Activated naive CD8-positive, alpha-beta T cell (primary cell): ENCODE measurements around the gene TNKS1BP1.
"Not testable (repeated sequence)": the region's sequence is repeated elsewhere in the genome, so short reads cannot be mapped to it uniquely, and the experiment has no call there.

Experiments
- H3K27ac Mint-ChIP-seq: one replicate; pipeline ENCODE4 v1.8.0; 2021; ENCODE audit warnings: mixed read lengths
- H3K27me3 Mint-ChIP-seq: one replicate; pipeline ENCODE4 v1.8.0; 2021; ENCODE audit warnings: mixed read lengths
- H3K36me3 Mint-ChIP-seq: one replicate; pipeline ENCODE4 v1.8.0; 2021; ENCODE audit warnings: mixed read lengths
- H3K4me1 Mint-ChIP-seq: one replicate; pipeline ENCODE4 v1.8.0; 2021; ENCODE audit warnings: low read depth, mixed read lengths
- H3K4me3 Mint-ChIP-seq: one replicate; pipeline ENCODE4 v1.8.0; 2021; ENCODE audit warnings: mild to moderate bottlenecking, mixed read lengths
- H3K9me3 Mint-ChIP-seq: one replicate; pipeline ENCODE4 v1.8.0; 2021; ENCODE audit warnings: low read depth, mixed read lengths

TNKS1BP1 gene

DNA sequence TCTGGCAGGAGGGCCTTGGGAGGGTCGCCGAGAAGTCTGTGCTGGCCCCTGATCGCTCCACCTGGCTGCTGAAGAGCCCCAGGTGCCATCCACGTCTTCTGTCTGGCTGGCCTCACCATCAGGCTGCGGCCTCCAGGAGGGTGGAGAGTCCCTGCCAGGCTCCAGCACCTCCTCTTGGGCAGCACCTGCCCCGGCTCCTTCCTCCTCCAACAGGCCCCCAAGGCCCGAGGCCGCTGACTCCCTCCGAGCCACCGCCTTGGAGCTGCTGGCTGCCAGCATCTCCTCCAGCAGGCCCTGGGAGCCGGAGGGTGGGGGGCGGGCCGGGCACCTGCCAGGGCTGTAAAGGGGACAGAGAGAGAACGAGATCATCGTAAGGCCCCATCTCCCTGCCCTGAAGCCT is 22.3 kb downstream of the TNKS1BP1 start:
- no peaks in the 10 kb centered on the region for H3K27me3 Mint-ChIP-seq
- H3K27ac Mint-ChIP-seq = no peak overlapping the region
- no peaks in the 10 kb centered on the region for H3K9me3 Mint-ChIP-seq
- no peaks in the 10 kb centered on the region for H3K4me1 Mint-ChIP-seq
- H3K4me3 Mint-ChIP-seq = no peak overlapping the region
- peaks cover 23% of the 10 kb centered on the region for H3K36me3 Mint-ChIP-seq

DNA sequence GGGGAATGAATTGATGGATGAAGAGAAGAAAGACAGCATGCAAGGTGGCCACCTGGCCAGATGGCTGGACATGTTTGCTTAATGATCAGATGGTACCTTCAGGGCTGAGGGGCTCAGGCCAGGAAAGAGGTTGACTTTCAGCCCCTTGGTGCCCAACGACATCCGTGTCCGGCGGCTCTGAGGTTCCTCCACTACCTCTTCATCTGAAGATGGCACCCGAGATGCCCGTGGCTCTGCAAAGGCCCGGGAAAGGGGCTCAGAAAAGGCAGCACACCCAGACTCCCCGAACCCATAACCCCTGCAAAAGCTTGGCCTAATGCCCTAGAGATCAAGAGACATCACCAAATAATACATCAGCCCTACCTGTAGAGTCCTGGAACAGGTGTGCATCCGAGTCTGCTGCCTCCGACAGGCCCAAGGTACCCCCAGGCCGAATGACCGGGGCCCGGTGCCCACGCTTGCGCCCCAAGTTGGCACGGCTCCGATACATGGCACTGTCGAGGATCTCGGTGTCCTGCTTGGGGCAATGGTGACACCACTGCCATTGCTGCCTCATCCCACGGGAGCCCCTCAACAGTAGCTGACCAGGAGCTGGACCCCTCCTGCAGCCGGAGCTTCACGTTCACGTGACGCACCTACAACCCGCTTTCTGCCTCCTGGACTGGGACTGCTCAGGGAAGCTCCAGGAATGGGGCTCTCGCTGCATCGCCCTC is 22.9 kb downstream of the TNKS1BP1 start:
- no peak overlapping the region for H3K4me3 Mint-ChIP-seq
- H3K27me3 Mint-ChIP-seq = no peaks in the 10 kb centered on the region
- peaks cover 23% of the 10 kb centered on the region for H3K36me3 Mint-ChIP-seq
- no peak overlapping the region for H3K27ac Mint-ChIP-seq
- H3K9me3 Mint-ChIP-seq = no peaks in the 10 kb centered on the region
- H3K4me1 Mint-ChIP-seq = no peaks in the 10 kb centered on the region

DNA sequence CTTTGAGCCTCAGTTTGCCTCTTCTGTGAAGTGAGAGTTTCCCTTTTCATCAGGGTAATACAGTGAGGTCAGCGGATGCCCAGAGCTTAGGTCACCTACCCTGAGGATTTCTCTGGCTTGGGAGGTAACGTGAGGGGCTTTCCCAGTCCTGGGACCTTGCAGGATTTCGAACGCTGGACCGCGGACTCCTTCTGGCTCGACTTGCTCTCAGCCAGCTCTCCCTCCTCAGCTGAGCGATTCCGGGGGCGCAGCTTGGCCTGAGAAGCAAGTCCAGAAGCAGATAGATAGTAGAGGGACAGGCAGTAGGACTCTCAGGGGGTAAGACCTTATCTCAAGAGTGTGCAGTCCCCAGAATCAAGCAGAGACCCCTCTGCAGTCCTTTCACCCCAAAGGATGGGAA is 24.0 kb downstream of the TNKS1BP1 start:
- Mint-ChIP-seq H3K9me3 (no peaks in the 10 kb centered on the region), H3K4me3 (no peak overlapping the region), H3K4me1 (no peaks in the 10 kb centered on the region), H3K27ac (no peak overlapping the region), H3K27me3 (no peaks in the 10 kb centered on the region), H3K36me3 (peaks cover 28% of the 10 kb centered on the region)

DNA sequence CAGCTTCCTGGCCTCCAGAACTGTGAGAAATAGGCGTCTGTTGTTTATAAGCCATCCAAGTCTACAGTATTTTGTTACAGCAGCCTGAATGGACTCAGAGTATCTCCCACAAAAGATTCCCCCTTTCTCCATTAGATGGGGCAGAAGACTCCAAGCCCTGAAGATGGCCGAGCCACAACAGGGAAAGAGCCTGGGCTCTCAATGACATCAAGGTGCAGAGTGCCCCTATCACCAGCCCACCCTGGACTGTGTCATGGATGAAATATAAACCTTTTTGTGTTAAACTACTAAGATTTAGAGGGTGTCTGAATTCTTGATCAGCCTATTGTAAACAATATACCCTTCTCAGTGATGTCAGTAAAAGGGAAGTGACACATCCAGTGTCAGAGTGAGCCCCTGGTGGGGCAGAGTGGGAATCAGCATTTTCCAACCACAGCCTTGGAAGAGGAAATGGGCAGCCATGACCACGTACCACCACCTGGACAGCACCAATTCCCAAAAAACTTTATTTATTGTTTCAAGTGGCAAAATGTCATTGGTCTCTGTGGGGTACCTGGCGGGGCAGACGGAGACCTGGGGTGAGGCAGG is 25.5 kb downstream of the TNKS1BP1 start:
- H3K9me3 Mint-ChIP-seq = no peaks in the 10 kb centered on the region
- no peak overlapping the region for H3K4me3 Mint-ChIP-seq
- no peaks in the 10 kb centered on the region for H3K27me3 Mint-ChIP-seq
- no peaks in the 10 kb centered on the region for H3K4me1 Mint-ChIP-seq
- peaks cover 28% of the 10 kb centered on the region for H3K36me3 Mint-ChIP-seq
- no peak overlapping the region for H3K27ac Mint-ChIP-seq

DNA sequence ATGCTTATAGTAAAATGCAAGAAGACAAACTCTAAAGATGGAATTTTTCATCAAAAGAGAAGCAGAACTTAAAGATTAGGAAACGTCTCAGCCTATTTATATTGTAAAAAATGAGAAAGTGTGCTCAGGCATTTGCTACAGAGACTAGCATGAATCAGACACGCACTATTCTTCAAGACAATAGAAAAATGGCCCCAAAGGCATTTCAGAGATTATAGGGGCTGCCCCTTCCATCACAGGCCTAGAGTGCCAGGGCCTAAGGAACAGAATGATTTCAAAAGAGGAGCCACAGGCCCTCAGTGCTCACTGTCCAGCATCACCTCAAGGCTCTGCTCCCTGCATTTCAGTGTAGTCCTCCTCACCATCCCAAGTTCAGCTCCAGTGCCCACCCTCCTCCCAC is 27.5 kb downstream of the TNKS1BP1 start:
- no peaks in the 10 kb centered on the region for H3K4me1 Mint-ChIP-seq
- H3K27me3 Mint-ChIP-seq = no peaks in the 10 kb centered on the region
- no peaks in the 10 kb centered on the region for H3K9me3 Mint-ChIP-seq
- peaks cover 28% of the 10 kb centered on the region for H3K36me3 Mint-ChIP-seq
- no peak overlapping the region for H3K27ac Mint-ChIP-seq
- H3K4me3 Mint-ChIP-seq = no peak overlapping the region

DNA sequence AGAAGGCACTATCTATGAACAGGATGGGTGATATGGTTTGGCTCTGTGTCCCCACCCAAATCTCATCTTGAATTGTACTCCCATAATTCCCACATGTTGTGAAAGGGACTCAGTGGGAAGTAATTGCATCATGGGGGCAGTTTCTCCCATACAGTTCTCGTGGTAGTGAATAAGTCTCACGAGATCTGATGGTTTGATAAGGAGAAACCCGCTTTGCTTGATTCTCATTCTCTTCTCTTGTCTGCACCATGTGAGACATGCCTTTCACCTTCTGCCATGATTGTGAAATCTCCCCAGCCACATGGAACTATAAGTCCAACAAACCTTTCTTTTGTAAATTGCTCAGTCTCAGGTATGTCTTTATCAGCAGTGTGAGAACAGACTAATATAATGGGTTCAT is 28.5 kb downstream of the TNKS1BP1 start:
- not testable (repeated sequence) for H3K27me3 Mint-ChIP-seq, H3K4me1 Mint-ChIP-seq, H3K4me3 Mint-ChIP-seq, H3K27ac Mint-ChIP-seq, H3K9me3 Mint-ChIP-seq
- H3K36me3 Mint-ChIP-seq = peaks cover 22% of the 10 kb centered on the region

DNA sequence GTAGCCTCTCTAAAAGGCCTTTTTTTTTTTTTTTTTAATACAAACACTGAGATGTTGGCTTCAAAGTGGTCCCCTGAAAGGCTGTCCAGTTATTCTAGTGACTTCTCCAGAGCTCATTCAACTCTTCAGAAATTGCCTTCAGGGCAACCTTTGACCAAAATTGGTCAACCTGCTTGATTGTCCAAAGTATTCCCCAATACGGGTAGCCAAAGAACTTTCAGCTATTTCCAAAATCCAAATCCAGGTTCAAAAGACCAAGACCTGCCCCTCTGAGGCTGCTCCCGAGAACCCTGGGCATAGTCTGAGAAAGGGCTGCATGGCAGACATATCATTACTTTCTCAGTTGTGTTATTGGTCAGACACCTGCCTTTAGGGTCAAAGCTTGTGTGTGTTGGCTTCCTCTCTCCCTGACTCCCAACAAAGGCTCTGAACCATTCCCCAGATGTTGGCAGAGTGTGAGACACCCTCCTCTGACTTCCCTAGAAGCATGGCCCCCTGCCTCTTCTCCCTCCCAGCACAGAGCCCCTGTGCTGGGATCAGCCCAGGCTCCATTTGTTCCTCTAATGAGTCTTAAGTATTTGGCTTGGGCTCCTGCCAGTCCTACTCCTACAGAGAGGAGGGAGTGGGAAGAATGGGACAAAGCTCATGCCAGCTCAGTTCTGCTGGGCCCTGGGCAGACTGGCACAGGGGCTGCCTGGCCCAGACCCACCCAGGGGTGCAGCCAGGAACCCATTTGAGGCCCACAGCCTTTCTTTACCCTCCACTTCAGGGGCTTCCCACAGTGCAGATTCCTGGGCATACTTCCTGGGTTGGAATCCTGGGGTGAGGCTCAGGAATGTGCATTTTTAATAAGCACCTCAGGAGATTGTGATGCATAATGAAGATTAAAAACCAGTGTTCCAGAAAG is 30.3 kb downstream of the TNKS1BP1 start:
- H3K27ac Mint-ChIP-seq = no peak overlapping the region
- no peaks in the 10 kb centered on the region for H3K4me1 Mint-ChIP-seq
- no peak overlapping the region for H3K4me3 Mint-ChIP-seq
- H3K9me3 Mint-ChIP-seq = no peaks in the 10 kb centered on the region
- H3K27me3 Mint-ChIP-seq = peaks cover 5% of the 10 kb centered on the region
- H3K36me3 Mint-ChIP-seq = peaks cover 12% of the 10 kb centered on the region

DNA sequence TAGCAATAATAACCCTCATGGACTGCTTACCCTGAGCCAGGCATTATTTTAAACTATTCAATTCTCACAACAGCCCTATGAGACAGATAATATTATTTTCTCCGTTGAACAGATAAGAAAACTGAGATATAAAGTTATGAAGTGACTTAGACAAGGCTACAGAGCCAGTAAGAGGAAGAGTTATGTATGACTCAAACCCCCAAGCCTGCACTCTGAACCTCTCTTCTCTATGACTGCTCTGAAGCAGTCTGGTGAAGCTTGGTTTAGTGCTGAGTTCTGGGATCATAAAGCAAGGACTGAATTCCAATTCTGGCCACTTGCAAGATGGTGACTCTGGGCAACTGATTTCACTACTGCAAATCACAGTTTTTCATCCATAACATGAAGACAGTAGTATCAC is 34.5 kb downstream of the TNKS1BP1 start:
- H3K27ac Mint-ChIP-seq = no peak overlapping the region
- H3K27me3 Mint-ChIP-seq = peaks cover 9% of the 10 kb centered on the region
- H3K9me3 Mint-ChIP-seq = no peaks in the 10 kb centered on the region
- no peaks in the 10 kb centered on the region for H3K4me1 Mint-ChIP-seq
- no peak overlapping the region for H3K4me3 Mint-ChIP-seq
- H3K36me3 Mint-ChIP-seq = no peaks in the 10 kb centered on the region

DNA sequence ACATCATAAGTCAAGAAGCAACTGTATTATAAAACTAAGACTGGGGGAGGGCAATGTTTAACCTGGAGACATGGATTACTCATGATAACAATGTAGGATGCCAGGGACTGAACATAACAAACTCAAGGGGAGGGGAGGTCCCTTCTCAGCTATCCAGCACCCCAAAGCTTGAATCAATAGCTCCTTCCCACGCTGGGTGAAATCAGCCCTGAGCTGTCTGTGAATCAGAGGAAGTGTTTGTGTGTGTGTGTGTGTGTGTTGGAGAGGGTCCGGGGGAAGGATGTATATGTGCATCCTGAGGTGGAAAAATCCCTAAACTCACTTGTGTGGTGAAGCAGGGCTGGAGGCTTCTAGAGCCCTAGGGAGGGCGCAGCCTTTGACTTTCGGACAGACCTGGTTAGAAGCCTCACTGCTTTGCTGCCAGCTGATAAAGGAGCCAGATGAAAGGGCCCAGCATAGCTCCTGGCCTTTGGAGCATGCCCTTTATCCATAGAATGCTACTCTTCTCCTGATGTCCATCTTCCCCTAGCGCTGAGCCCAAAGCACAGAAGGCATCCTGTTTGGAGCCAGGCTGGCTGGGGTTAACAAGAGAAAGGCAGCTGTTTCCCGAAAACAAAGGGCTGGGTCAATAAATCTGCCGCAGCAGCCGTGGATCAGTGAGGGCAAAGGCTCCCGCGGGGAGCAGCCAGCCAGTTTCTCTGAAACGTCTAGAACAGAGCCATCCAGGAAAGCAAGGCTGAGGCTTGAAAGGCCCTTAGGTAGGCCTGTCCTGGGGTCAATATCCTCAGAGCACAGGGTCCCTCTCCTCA is 35.8 kb downstream of the TNKS1BP1 start:
- Mint-ChIP-seq H3K4me3 (no peak overlapping the region), H3K9me3 (no peaks in the 10 kb centered on the region), H3K27me3 (peaks cover 9% of the 10 kb centered on the region), H3K27ac (no peak overlapping the region), H3K36me3 (no peaks in the 10 kb centered on the region), H3K4me1 (no peaks in the 10 kb centered on the region)

DNA sequence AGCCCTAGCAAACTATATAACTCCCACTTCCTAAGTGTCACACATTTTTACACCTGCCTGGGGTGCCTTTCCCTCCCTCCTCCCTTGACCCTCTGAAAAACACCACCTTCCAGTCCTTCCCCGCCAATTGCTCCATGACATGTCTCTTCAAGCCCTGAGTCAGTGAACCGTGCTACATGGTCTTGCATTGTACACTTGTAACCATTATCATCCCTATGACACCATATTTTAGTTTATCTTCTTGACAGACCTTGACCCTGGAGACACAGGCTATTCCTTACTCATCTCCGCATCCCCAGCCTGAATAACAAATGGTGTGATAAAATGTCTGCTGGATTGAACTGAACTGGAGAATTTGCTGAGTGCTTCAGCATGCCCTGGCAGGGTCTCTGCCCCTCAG is 36.9 kb downstream of the TNKS1BP1 start:
- Mint-ChIP-seq H3K36me3 (no peaks in the 10 kb centered on the region), H3K4me3 (no peak overlapping the region), H3K27me3 (peaks cover 9% of the 10 kb centered on the region), H3K9me3 (no peaks in the 10 kb centered on the region), H3K4me1 (no peaks in the 10 kb centered on the region), H3K27ac (no peak overlapping the region)

DNA sequence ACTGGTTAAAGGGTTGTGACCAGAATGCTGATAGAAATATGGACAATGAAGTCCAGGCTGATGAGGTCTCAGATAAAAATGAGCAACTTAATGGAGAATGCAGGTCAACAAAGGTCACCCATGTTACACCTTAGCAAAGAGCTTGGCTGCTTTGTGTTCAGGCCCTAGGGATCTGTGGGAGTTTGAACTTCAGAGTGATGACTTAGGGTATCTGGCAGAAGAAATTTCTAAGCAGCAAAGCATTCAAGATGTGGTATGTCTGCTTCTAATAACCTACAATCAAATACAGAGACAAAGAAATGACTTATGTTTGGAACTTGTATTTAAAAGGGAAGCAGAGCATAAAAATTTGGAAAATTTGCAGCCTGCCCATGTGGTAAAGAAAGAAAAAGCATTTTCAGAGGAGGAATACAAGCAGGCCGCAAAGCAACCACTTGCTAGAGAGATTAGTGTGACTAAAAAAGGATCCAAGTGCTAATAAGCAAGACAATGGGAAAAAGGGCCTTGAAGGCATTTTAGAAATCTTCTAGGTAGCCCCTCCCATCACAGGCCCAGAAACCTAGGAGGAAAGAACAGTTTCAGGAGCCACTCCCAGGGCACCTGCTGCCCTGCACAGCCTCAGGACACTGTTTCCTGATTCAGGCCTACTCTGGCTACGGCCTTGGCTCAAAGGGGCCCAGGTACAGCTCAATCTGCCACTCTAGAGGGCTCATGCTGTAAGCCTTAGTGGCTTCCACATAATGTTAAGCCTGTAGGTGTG is 41.3 kb downstream of the TNKS1BP1 start:
- Mint-ChIP-seq H3K27me3 (peaks cover 10% of the 10 kb centered on the region), H3K9me3 (no peaks in the 10 kb centered on the region), H3K4me3 (no peak overlapping the region), H3K36me3 (no peaks in the 10 kb centered on the region), H3K27ac (no peak overlapping the region), H3K4me1 (no peaks in the 10 kb centered on the region)

DNA sequence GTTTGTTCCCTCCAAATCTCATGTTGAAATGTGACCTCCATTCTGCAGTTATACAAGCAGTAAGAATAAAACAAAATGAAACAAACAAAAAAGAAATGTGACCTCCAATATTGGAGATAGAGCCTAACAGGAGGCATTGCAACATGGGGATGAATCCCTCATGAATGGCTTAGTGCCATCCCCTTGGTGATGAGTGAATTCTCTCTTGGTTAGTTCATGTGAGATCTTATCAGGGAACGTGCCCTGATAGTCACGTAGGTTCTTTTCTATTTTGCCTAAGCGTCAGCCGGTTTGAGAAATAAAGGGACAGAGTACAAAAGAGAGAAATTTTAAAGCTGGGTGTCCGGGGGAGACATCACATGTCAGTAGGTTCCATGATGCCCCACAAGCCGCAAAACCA is 43.2 kb downstream of the TNKS1BP1 start:
- peaks cover 14% of the 10 kb centered on the region for H3K27me3 Mint-ChIP-seq
- H3K9me3 Mint-ChIP-seq, H3K36me3 Mint-ChIP-seq, H3K27ac Mint-ChIP-seq, H3K4me1 Mint-ChIP-seq, H3K4me3 Mint-ChIP-seq: not testable (repeated sequence)

DNA sequence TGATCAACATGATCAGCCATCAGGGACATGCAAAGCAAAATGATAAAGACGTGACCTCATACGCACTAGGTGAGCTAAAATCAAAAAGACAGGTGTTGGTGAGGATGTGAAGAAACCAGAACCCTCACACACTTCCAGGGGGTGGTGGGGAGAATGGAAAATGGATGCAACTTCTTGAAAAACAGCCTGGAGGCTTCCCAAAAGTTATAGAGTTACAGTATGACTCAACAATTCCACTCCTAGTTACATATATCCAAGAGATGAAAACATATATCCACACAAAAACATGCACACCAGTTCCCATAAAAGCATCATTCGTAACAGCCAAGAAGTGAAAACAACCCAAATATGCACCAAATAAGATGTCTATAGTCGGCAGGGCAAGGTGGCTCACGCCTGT is 45.6 kb downstream of the TNKS1BP1 start:
- H3K9me3 Mint-ChIP-seq = no peaks in the 10 kb centered on the region
- H3K27ac Mint-ChIP-seq = no peak overlapping the region
- H3K4me1 Mint-ChIP-seq = peaks cover 3% of the 10 kb centered on the region
- H3K36me3 Mint-ChIP-seq = peaks cover under 1% of the 10 kb centered on the region
- H3K27me3 Mint-ChIP-seq = peaks cover 19% of the 10 kb centered on the region
- H3K4me3 Mint-ChIP-seq = no peak overlapping the region

DNA sequence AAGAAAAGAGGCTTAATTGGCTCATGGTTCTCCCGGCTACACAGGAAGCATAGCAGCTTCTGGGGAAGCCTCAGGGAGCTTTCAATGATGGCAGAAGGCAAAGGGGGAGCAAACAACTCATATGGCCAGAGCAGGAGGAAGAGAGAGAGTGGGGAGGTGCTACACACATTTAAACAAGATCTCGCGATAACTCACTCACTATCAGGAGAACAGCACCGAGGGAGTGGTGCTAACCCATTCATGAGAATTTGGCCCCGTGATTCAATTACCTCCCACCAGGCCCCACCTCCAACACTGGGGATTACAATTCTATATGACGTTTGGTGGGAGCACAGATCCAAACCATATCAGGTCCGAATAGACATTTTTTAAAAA is 46.0 kb downstream of the TNKS1BP1 start:
- H3K36me3 Mint-ChIP-seq = peaks cover 2% of the 10 kb centered on the region
- H3K4me3 Mint-ChIP-seq = no peak overlapping the region
- no peak overlapping the region for H3K27ac Mint-ChIP-seq

More for the DNA sequence above, 46.0 kb downstream of the TNKS1BP1 start:
- no peaks in the 10 kb centered on the region for H3K9me3 Mint-ChIP-seq
- peaks cover 3% of the 10 kb centered on the region for H3K4me1 Mint-ChIP-seq
- peaks cover 21% of the 10 kb centered on the region for H3K27me3 Mint-ChIP-seq
